Stimulated activated CD4-positive, alpha-beta T cell treated with anti-CD3 and anti-CD28 coated beads, Interleukin-1b, Interleukin-23, amount 100 ng/mL, for 48 hours (primary cell): ENCODE measurements around the gene XDH.
A peak's percentile ranks its signal among the peaks of the same experiment; 100 is the strongest.

ENCODE experiments used
- DNase-seq: peaks from one replicate; pipeline ENCODE4 v3.0.0-alpha.2; 2020

Gene XDH

GRCh38 chr2:31363956-31364750, 50.4 kb downstream of the XDH start:
- DNase-seq: no peak

GRCh38 chr2:31362581-31362980, 52.0 kb downstream of the XDH start:
- no peak for DNase-seq

- DNase-seq: no peak
Observed at GRCh38 chr2:31359229-31359628, 55.3 kb downstream of the XDH start.

DNA sequence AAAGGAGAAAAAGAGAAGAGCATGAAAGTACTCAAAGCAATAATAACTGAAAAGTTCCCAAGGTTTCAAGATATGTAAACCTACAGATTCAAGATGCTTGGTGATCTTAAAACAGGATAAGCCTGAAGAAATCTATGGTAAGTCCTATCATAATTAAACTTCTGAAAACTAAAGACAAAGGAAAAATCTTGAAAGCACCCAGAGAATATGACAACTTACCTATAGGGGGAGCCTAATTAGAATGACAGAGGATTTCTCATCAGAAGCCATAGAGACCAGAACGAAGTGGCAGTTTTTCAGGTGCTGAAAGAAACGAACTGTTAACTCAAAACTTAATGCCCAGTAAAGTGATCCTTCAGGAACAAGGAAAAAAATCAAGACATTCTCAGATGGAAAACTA, 59.7 kb downstream of the XDH start:
- no peak for DNase-seq

GRCh38 chr2:31353179-31353578, 61.4 kb downstream of the XDH start:
- no peak for DNase-seq

- DNase-seq: no peak
Observed at GRCh38 chr2:31349684-31350083, 64.9 kb downstream of the XDH start.

- no peak for DNase-seq
Observed at GRCh38 chr2:31349160-31349559, 65.4 kb downstream of the XDH start.

DNA sequence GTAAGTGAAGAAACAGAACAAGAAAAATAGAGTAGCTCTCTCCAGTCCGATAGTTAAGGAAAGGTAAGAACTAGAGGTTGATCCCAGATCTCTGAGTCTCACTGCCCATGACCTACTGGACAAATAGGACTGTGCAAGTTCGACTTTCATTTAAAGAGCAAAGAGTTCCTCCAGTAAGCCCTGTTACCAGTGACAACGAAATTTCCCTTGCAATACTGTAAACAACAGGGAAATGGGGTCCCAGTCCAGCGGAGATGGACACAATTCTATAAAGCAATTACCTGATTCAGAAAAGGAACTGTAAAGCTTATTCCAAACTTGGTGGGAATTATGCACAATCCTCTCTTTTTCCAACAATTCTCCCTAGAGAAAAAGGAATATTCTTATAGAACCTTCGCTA, 65.9 kb downstream of the XDH start:
- no peak for DNase-seq

- no peak for DNase-seq
Observed at GRCh38 chr2:31347750-31348149, 66.8 kb downstream of the XDH start.

- DNase-seq: no peak
Observed at GRCh38 chr2:31347319-31347718, 67.2 kb downstream of the XDH start.

DNA sequence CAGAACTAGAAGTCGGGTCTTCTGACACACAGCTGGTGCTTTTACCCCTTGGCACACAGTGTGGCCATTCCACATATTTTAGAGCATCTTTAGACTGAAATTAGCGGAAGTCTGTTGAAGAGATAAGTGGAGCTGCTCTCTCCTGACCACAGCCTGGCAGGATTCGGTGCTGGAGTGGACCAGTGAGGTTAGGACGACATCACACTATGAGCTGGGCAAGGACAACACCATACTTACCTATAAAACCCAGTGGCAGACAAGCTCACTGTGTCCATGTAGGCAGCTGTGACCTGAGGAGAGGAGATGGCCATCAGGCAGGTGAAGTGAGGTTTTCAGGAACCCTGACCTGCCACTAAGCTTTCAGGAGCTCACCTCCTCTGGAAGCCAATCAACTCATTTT, 70.1 kb downstream of the XDH start:
- DNase-seq: no peak

DNA sequence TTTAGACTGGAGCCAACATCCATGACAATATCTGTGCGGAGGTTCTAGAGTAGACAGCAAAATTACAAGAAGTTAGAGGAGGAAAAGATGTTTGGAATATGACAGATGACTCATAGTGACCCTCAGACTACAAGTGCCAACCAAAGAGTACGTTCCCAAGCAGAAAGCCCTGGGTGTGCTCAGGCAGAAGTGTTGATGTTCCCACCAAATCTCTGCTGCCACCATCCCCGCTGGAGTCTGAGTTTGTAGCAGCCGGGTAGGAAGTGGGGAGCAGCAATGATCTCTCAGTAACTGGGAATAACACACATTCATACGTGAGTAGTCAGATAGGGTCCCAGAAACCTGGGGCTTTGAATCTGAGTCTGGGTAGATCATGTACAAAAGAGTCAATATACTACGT, 73.2 kb downstream of the XDH start:
- no peak for DNase-seq

DNA sequence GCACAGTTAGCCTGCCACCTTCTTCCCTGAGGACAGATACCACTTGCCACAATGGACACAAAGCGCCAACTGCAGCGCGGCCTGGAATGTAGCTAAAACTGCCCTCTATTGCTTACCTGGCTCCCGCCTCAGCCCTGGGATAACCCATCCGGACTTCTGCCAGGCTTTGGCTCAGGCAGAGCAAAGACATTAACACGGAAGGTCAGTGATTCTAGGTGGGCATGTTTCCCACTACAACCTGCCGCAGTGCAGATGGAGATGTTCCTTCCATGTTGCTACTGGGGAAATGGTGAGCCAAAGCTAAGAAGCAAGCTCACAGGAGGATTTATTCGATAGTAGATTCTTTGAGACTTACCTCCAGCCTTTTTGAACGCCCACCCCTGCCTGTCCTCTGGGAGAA, 74.8 kb downstream of the XDH start:
- no peak for DNase-seq

DNA sequence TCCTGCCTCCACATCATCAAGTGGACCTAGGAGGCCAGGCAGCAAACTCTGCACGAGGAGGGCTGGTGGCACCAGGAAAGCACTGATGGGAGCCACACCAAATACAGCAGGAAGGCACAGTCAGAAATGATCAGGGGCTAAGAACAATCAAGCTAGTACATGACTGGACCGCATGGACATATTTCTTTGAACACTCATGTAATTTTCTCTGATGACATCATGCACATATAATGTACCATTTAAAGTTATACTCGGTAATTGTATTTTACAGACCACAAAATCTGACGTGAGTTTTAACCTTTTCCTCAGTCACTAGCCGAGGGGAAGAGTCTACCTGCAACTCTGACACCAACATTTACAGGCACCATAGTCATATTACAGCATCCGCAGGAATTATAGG, 76.7 kb downstream of the XDH start:
- DNase-seq: no peak

DNA sequence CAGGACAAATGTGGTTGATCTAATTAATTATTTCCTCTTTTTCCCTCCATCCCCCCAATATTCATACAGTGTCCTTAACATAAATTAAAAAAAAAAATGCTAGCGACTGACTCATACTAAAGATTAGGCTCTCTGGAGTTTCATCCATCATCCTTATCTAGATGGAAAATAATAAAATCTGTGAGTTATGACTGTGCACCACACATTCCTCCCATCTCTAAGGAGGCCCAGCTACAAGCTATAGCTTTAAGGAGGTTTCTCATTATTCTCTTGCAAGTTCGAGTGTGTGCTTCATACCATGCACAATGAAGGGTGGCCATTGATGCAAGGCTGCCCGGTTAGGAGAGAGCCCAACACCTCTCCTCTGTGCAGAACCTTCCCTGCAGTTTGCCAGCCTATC, 77.3 kb downstream of the XDH start:
- DNase-seq: no peak

GRCh38 chr2:31335921-31336585, 78.5 kb downstream of the XDH start:
- DNase-seq: no peak

- DNase-seq: no peak
Observed at GRCh38 chr2:31334311-31335026, 80.1 kb downstream of the XDH start.

GRCh38 chr2:31333527-31334183, 80.9 kb downstream of the XDH start:
- DNase-seq: peak; percentile 73

GRCh38 chr2:31333046-31333445, 81.5 kb downstream of the XDH start:
- no peak for DNase-seq

- DNase-seq: no peak
Observed at GRCh38 chr2:31332521-31332920, 82.0 kb downstream of the XDH start.

DNA sequence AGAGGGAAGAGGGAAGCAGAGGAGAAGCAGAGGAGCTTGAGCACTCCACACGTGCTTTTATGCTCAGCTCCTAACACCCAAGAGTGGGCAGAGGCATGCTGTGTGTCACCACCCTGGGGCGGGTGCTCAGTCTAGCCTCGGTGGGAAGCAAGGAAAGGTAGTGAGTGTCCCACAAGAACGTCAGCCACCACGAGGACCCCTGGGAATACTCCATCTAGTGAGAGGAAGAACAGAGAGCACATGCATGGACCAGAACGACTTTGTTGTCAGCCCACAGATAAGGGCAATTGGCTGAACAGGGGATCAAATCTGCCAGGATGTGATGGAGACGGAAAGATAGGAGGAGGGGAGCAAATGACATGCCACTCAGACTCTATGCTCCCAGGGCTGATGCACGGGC, 83.4 kb downstream of the XDH start:
- no peak for DNase-seq

GRCh38 chr2:31329081-31329625, 85.4 kb downstream of the XDH start:
- DNase-seq: no peak

DNA sequence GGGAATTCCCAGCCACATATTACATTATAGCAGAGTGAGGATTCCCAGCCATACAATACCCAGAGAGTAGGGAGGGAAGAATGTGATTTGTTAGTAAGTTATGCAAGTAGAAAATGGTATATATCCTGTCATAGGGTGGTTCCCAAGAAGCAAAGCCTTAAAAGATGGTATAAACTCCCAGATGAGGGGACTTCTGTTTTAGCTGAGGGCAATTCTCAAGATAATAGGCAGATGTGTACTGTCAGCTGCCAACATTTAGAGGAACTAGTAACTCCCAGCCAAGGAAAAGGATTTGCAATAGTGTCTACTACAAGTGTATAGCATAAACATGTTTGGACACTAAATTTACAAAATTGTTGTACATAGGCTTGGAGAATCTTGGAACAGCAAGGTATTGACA, 86.5 kb downstream of the XDH start:
- DNase-seq: no peak
